Stimulated activated CD4-positive, alpha-beta T cell treated with anti-CD3 and anti-CD28 coated beads, Interleukin-1b, Interleukin-23, amount 100 ng/mL, for 24 hours (primary cell): ENCODE measurements around the gene EXOC2.
"Not testable (repeated sequence)": the region's sequence is repeated elsewhere in the genome, so short reads cannot be mapped to it uniquely, and the experiment has no call there.

Source experiments
- DNase-seq, 4 experiments: peaks; one replicate each; pipeline ENCODE4 v3.0.0-alpha.2; 2020; ENCODE audit warnings: low read depth in 4 of 4, low spot score in 1 of 4

EXOC2 gene

DNA sequence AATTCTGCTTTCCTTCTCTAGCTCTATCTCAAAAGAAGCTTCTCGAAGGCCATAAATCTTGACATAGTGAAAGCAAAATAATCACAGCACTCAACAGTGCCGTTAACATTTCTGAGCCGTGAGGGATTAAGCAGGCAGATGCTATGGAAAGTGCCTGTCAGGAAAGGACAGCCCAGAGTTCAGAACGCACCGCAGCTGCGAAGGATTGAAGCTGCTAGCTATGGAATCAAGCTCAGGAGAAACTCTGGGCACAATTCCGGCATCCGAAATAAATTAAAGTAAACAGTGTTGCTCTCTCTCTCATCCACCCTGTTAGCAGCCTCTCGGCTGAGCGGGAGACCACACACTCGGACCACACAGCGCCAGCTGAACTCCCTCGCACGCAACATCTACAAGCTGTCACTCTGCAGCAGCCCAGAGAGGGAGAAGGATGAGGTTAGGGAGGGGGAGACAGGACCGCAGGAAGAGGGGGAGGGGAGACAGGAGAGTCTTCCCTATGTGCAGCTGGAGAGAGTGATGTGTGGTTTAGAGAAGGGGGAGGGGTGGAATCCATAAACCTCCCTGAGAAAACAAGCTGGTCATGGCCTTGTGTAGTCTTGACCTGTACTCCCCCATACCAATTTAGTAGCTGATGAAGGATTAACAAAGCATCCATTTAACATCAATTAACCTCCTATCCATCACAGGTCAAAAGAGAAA lies 9.0 kb downstream of the EXOC2 start:
- DNase-seq, result no peak

GRCh38 chr6:680666-681340 lies 12.1 kb downstream of the EXOC2 start:
- DNase-seq, result no peak

DNA sequence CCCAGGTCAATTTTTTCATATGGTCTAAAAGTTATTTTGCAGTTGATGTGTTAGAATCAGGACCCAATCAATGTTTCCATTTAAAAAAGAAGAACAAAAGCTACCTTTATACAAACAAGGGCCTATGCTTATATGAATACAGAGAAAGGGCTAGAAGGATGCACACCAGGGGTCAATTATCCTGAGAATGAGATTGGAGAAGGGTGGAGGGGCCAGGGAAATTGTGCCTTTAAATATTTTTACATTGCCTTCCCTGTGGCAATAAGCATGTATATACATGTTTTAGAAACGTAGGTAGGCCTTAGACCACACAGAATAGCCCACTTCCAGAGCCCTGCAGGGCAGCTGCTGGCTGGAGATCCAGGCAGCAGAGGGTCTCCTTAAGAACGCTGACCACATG lies 12.7 kb downstream of the EXOC2 start:
- DNase-seq, result no peak

DNA sequence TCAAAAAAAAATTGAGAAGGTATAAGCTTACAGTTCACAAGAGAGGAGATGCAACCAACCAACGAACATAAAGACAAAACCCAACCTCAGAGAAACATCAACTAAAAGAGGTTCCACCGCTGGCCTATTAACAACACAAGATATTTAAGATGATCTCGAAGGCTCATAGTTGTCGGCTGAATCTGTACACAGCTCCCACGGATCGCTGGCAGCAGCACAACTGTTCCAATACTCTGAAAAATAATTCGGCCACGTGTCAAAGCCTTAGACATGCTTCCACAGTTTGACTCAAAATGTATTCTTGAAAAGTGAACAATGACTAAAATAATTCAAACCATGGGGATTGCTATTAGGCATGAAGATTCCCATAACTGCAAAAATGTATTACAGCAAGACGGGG lies 13.7 kb downstream of the EXOC2 start:
- no peak for DNase-seq

- no peak for DNase-seq
These were observed 14.4 kb downstream of the EXOC2 start for GRCh38 chr6:678520-678919.

DNA sequence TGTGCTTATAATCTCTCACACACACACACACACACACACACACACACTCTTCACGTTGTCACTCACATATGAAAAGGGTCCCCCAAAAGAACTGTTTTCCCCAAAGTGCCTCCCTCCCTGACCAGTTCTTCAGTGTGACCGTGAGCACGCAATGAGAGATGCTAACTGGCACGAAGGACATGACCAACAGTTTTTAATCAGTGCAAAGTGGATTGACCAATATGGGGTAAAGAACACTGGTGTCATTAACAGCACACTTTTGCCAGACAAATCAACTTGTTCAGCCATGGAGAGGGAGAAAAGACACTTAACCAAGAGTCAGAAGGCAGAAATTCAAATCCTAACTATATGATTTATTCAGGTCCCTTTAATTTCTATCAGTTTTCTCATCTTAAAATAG lies 15.0 kb downstream of the EXOC2 start:
- no peak for DNase-seq

DNA sequence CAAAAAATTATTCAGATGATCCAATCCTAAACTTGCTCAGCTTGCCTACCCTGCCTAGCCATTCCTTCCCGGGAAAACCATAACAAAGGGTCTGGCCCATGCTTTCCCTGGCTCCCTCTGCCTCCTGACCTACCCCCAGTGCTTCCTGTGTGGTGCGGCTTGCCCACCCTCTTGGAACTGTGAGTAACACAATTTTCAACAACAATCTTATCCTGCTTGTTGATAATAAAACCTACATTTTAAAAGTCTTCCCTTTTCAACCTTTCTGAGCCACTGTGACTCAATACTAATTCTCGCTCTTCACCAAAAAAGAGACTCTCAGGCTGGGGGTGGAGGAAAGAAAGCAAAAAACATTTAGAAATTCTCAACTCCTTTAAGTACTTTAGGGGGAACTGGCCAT lies 18.0 kb downstream of the EXOC2 start:
- no peak for DNase-seq

DNA sequence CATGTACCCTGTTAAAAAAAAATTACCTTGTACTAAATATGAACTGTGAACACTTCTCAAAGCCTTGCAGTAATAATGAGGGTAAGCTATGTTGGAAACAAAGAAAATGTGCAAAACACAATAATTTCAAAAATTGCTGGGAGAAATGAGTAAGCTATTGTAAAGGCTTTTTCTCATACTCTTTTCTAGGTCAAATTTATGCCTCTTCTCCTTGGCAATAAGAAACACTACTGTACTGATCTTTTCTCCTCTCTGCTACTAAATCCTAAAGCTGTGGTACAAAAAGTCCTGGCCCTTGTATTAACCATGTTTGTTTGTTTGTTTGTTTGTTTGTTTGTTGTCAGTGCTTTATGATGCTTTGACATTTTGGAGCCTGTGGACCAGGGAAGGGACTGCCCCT lies 18.5 kb downstream of the EXOC2 start:
- DNase-seq, result no peak

GRCh38 chr6:667253-667927 lies 25.5 kb downstream of the EXOC2 start:
- no peak for DNase-seq

GRCh38 chr6:665403-666267 lies 27.3 kb downstream of the EXOC2 start:
- DNase-seq, result no peak

GRCh38 chr6:663788-664187 lies 29.2 kb downstream of the EXOC2 start:
- not testable (repeated sequence) for DNase-seq

DNA sequence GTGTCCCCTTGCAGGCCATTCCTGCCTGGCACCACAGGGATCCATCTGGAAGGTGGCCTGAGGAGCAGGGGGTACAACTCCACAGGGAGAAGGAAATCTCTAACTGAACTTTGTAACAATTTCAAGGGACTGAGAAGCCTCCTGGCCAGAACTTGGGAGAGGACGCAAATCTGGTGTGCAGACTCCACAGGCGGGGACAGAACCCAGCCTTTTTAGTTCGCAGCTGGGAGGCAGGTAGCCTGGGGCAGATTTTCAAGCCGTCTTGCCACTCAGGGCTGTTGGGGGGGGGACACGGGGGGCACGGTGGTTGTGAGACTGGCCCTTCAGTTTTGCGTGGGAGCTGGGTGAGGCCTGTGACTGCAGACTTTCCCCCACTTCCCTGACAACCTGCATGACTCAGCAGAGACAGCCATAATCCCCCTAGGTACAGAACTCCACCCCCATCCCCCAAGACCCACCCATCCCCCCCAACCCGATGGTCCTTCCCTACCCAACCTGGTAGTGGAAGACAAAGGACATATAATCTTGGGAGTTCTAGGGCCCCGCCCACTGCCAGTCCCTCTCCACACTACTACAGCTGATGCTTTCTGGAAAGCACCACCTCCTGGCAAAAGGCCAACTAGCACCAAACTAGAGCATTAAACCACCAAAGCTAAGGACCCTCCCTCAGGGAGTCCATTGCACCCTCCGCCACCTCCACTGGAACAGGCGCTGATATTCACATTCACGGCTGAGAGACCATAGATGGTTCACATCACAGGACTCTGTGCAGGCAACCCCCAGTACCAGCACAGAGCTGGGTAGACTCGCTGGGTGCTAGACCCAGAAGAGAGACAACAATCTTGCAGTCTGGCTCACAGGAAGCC lies 33.0 kb downstream of the EXOC2 start:
- DNase-seq, result no peak

- DNase-seq, result no peak
These were observed 34.7 kb downstream of the EXOC2 start for GRCh38 chr6:658244-658643.

DNA sequence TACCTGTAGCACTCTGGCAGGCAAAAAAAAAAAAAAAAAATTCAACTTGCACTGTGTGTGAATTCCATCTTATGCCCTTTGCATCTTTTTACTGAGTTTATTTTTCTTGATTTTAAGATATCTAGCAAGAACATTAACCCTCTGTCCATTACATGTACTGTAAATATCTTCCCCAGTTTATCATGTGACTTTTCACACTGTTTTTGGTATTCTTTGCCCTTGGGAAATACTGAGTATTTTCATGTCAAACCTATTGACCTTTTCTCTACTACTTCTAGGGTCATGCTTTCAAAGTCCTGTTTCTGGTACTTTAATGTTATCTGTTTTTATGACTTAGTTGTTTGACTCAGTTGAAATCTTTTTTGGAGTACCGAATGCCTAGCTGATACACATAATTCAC lies 35.2 kb downstream of the EXOC2 start:
- no peak for DNase-seq

GRCh38 chr6:656460-657252 lies 36.3 kb downstream of the EXOC2 start, which contains the start of gene HUS1B:
Gene HUS1B (minus strand): TSS chr6:657100. CDS start chr6:656944, 156 bp downstream.
- no peak for DNase-seq

DNA sequence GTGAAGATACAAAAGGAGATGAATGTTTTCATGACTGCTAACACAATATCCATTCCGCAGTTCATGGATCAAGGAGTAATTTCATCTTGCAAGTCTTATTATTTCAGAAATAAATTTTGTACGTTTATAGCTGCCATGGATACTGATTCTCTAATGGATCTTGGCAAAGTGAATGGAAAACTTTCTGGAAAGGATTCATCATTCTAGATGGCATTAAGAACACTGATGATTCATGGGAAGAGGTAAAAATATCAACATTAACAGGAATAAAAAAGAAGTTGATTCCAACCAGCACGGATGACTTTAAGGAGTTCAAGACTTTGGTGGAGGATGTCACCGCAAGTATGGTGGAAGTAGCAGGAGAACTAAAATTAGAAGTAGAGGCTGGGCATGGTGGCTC lies 38.8 kb downstream of the EXOC2 start:
- no peak for DNase-seq

DNA sequence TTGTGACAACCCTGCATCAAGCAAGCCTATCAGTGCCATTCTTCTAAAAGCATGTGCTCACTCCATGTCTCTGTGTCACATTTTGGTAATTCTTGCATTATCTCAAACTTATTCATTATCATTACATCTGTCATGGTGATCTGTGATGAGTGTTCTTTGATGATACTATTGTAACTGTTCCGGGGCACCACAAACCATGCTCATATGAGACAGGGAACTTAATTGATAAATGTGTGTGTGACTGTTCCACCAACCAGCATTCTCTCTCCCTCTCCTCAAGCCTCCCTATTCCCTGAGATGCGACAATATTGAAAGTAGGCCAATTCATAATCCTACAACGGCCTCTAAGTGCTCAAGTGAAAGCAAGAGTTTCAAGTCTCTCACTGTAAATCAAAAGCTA lies 40.1 kb downstream of the EXOC2 start:
- no peak for DNase-seq

DNA sequence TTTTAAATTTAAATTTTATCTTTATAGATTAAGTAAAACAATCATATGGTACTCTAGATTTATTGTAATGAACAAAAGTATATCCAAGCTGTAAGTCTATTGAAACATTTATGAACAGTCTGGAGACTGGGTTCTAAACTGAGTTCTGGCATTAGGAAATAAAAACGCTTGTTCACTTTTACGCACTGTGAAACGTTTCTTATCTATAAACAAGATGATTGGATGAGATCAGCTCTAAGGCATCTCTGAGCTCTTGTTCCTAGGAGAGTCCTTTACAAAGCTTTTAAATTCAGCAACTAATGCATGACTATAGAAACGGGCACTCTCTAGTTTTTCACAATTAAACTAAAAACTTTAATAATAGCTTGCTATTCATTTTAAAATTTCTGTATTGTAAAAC lies 42.8 kb downstream of the EXOC2 start:
- DNase-seq, result no peak

DNA sequence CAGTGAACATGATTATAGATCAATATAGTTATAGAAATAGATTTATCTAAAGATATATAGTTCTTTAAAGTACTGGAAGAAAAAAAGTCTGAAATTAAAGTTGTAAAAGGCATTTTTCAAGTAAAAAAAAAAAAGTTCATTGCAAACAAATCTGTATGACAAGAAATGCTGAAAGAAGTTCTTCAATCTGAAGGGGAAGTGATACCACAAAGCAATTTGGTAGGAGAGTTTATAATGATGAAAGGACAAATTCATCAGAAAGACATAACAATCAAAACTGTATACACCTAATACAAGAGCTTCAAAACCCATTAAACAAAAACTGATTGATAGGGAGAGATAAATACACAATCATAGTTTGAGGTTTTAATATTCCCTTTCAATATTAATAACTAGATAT lies 50.1 kb downstream of the EXOC2 start:
- no peak for DNase-seq
